Measurements from ENCODE around the gene ZNF639. TPM values are rescaled to one million over a fixed set of nuclear protein-coding genes. Genes with fewer than 3 reads are reported as not detected.

Gene ZNF639
- total and polyA plus RNA-seq, 10 of the 15 experiments (the other 5 are each of a cell fraction or from before 2014, with no cell fraction given): 16.3 to 61.2 (median 35.3) TPM

DNA sequence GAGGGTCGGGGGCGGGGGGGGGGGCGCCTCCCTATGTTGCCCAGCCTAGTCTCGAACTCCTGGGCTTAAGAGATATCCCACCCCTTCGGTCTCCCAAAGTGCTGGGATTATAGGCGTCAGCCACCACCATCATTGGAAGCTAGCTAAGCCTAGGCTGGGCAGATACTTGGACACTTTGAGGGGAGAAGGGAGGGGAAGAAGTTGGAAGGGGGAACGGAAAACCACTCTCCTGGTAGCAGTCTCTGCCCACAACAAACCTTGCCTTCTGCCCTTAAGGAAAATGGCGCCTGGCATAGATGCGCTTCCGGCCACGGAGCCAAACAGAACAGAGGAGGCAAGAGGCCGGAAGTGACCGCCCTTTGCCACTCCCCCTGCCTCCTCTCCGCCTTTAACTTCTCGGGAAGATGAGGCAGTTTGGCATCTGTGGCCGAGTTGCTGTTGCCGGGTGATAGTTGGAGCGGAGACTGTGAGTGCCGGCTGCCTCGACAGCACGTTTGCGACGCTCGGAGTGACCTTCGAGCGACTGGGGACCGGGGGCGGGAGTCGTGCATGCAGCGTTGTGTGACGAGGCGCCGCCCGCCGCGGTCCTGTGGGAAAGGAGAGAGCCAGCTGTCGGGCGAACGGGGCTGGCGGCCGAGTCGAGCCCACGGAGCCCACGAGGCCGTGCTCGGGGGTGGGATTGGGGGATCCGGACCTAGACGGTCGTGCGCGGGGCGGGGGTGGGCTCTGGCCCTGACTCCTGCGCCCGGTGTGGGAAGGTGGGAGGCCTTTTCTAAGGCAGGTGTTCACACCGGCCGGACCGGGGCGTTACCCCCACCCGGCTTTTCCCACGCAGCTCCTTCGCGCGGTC is 24.7 kb downstream of the ZNF639 start, which contains the start of gene MFN1 (continued):
- TF ChIP-seq, protein P1, sequence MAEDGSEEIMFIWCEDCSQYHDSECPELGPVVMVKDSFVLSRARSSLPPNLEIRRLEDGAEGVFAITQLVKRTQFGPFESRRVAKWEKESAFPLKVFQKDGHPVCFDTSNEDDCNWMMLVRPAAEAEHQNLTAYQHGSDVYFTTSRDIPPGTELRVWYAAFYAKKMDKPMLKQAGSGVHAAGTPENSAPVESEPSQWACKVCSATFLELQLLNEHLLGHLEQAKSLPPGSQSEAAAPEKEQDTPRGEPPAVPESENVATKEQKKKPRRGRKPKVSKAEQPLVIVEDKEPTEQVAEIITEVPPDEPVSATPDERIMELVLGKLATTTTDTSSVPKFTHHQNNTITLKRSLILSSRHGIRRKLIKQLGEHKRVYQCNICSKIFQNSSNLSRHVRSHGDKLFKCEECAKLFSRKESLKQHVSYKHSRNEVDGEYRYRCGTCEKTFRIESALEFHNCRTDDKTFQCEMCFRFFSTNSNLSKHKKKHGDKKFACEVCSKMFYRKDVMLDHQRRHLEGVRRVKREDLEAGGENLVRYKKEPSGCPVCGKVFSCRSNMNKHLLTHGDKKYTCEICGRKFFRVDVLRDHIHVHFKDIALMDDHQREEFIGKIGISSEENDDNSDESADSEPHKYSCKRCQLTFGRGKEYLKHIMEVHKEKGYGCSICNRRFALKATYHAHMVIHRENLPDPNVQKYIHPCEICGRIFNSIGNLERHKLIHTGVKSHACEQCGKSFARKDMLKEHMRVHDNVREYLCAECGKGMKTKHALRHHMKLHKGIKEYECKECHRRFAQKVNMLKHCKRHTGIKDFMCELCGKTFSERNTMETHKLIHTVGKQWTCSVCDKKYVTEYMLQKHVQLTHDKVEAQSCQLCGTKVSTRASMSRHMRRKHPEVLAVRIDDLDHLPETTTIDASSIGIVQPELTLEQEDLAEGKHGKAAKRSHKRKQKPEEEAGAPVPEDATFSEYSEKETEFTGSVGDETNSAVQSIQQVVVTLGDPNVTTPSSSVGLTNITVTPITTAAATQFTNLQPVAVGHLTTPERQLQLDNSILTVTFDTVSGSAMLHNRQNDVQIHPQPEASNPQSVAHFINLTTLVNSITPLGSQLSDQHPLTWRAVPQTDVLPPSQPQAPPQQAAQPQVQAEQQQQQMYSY (CRISPR knock-in tag; IDR thresholded peaks at IDR 0.05): no peak
- TF ChIP-seq GABPA (IDR thresholded peaks at IDR 0.05; ENCODE audit: low read depth) (peak; percentile 93), USF2 (IDR thresholded peaks at IDR 0.05; ENCODE audit: borderline replicate concordance, low read depth, low read length) (no peak), FOXK2 (IDR thresholded peaks at IDR 0.05) (no peak), PAX5 (IDR thresholded peaks at IDR 0.05; ENCODE audit: borderline replicate concordance, low read depth, low read length) (peak; percentile 92), ZNF384 (IDR thresholded peaks at IDR 0.05; ENCODE audit: borderline replicate concordance, low read depth, low read length) (no peak), JUND (IDR thresholded peaks at IDR 0.05; ENCODE audit: low read depth, low read length) (no peak), SRF (IDR thresholded peaks at IDR 0.05; ENCODE audit: low read depth in 2 of 2, low read length in 2 of 2) (no peak), LARP7 (IDR thresholded peaks at IDR 0.05) (peak; percentile 77), HCFC1 (IDR thresholded peaks at IDR 0.05; ENCODE audit: low read length) (peak; percentile 78), SUZ12 (IDR thresholded peaks at IDR 0.05; ENCODE audit: unreplicated experiment) (no peak), ZNF24 (IDR thresholded peaks at IDR 0.05) (0 out of 2 replicates have a peak, but pooled peaks have one; percentile 41), RFX5 (IDR thresholded peaks at IDR 0.05; ENCODE audit: low read depth, low read length) (peak; percentile 9; the same call in 1 of the 2 replicates), BRCA1 (IDR thresholded peaks at IDR 0.05; ENCODE audit: low read depth, low read length) (no peak), SMC3 (IDR thresholded peaks at IDR 0.05; ENCODE audit: borderline replicate concordance, low read length) (no peak), TCF7 (IDR thresholded peaks at IDR 0.05; ENCODE audit: borderline replicate concordance) (no peak), MLLT1 (IDR thresholded peaks at IDR 0.05) (0 out of 2 replicates have a peak, but pooled peaks have one; percentile 45), BHLHE40 (IDR thresholded peaks at IDR 0.05; ENCODE audit: borderline replicate concordance in 1 of 2, low read depth in 2 of 2, low read length in 1 of 2) (peak; percentile 20 to 79; a peak in 2 of 4 replicates), POLR2AphosphoS5 (IDR thresholded peaks at IDR 0.05; ENCODE audit: low read length) (peak; percentile 96)
- TF ChIP-seq, protein P2, sequence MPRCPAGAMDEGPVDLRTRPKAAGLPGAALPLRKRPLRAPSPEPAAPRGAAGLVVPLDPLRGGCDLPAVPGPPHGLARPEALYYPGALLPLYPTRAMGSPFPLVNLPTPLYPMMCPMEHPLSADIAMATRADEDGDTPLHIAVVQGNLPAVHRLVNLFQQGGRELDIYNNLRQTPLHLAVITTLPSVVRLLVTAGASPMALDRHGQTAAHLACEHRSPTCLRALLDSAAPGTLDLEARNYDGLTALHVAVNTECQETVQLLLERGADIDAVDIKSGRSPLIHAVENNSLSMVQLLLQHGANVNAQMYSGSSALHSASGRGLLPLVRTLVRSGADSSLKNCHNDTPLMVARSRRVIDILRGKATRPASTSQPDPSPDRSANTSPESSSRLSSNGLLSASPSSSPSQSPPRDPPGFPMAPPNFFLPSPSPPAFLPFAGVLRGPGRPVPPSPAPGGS (IDR thresholded peaks at IDR 0.05; ENCODE audit: borderline replicate concordance, insufficient read depth, low read depth, low read length, poor library complexity, severe bottlenecking): no peak
- TF ChIP-seq, protein P3, sequence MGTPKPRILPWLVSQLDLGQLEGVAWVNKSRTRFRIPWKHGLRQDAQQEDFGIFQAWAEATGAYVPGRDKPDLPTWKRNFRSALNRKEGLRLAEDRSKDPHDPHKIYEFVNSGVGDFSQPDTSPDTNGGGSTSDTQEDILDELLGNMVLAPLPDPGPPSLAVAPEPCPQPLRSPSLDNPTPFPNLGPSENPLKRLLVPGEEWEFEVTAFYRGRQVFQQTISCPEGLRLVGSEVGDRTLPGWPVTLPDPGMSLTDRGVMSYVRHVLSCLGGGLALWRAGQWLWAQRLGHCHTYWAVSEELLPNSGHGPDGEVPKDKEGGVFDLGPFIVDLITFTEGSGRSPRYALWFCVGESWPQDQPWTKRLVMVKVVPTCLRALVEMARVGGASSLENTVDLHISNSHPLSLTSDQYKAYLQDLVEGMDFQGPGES (IDR thresholded peaks at IDR 0.05): no peak

All from GM12878 (cell line).